AML-193 (cell line): ENCODE results near the gene MCF2L2.
"Not testable (repeated sequence)": the region's sequence is repeated elsewhere in the genome, so short reads cannot be mapped to it uniquely, and the experiment has no call there.

Experiments used
- DNase-seq, 2 experiments: peaks; one replicate each; lab custom pipeline; 2025; lab: John Stamatoyannopoulos, UW

The MCF2L2 gene

GRCh38 chr3:183444748-183445147, 16.3 kb upstream of the MCF2L2 start:
- DNase-seq, result no peak

GRCh38 chr3:183443395-183444385, 15.3 kb upstream of the MCF2L2 start:
- DNase-seq, result no peak

GRCh38 chr3:183442994-183443393, 14.6 kb upstream of the MCF2L2 start:
- no peak for DNase-seq

GRCh38 chr3:183440521-183440920, 12.1 kb upstream of the MCF2L2 start:
- not testable (repeated sequence) for DNase-seq

- no peak for DNase-seq
Observed at GRCh38 chr3:183439515-183439914, 11.1 kb upstream of the MCF2L2 start.

GRCh38 chr3:183438735-183439134, 10.3 kb upstream of the MCF2L2 start:
- no peak for DNase-seq

GRCh38 chr3:183437666-183438564, 9.5 kb upstream of the MCF2L2 start:
- DNase-seq, result no peak

GRCh38 chr3:183437061-183437460, 8.6 kb upstream of the MCF2L2 start:
- no peak for DNase-seq

- no peak for DNase-seq
Observed at GRCh38 chr3:183435661-183436060, 7.2 kb upstream of the MCF2L2 start.

- no peak for DNase-seq
Observed at GRCh38 chr3:183434992-183435391, 6.6 kb upstream of the MCF2L2 start.

- DNase-seq, result no peak
Observed at GRCh38 chr3:183434503-183434902, 6.1 kb upstream of the MCF2L2 start.

GRCh38 chr3:183430325-183430957, 2.0 kb upstream of the MCF2L2 start:
- no peak for DNase-seq

GRCh38 chr3:183427876-183428446, 458 bp downstream of the MCF2L2 start:
- no peak for DNase-seq

- DNase-seq, result no peak
Observed at GRCh38 chr3:183427196-183427875, 1.1 kb downstream of the MCF2L2 start.

GRCh38 chr3:183418807-183419206, 9.6 kb downstream of the MCF2L2 start:
- DNase-seq, result not testable (repeated sequence)

GRCh38 chr3:183411216-183411922, 17.1 kb downstream of the MCF2L2 start:
- DNase-seq, result no peak

- DNase-seq, result no peak
Observed at GRCh38 chr3:183410759-183411158, 17.7 kb downstream of the MCF2L2 start.

GRCh38 chr3:183410280-183410679, 18.1 kb downstream of the MCF2L2 start:
- DNase-seq, result no peak

- no peak for DNase-seq
Observed at GRCh38 chr3:183409219-183409618, 19.2 kb downstream of the MCF2L2 start.

GRCh38 chr3:183401678-183402077, 26.7 kb downstream of the MCF2L2 start:
- DNase-seq, result no peak

- no peak for DNase-seq
Observed at GRCh38 chr3:183400352-183400751, 28.1 kb downstream of the MCF2L2 start.
